ENCODE data around the gene CATSPER1.

GRCh38 chr11:66055021-66055420 lies 28.7 kb upstream of the CATSPER1 start:
- TF ChIP-seq CTCF (IDR thresholded peaks at IDR 0.05 in 8 of 11, conservative IDR thresholded peaks at IDR 0.05 in 3 of 11) = no peak
- no peak for TF ChIP-seq POLR2A (IDR thresholded peaks at IDR 0.05)
- no peak for TF ChIP-seq POLR2AphosphoS5 (IDR thresholded peaks at IDR 0.05)
